OCI-LY3 (cell line): ENCODE measurements around the gene TCF12.

Source experiments
- CTCF ChIP-seq: fragments of 200-600, 300-600 bp; sonication (generic); IDR thresholded peaks from 2 replicates; pipeline ENCODE4 v1.5.1; 2014; ENCODE audit warnings: antibody characterized with exemption, low read length, low read depth
- EZH2phosphoT487 ChIP-seq: fragments of 200-600 bp; shearing (Covaris generic); IDR thresholded peaks from 2 replicates; pipeline ENCODE4 v1.6.1; 2018; ENCODE audit warnings: antibody characterized with exemption, mixed run types, low read depth

GRCh38 chr15:56988219-56988618, 69.8 kb downstream of the TCF12 start:
- TF ChIP-seq CTCF = no peak
- TF ChIP-seq EZH2phosphoT487 = no peak
